AG09319 (cell line): Measurements from ENCODE around the gene DNAJC7.

Source experiments
- DNase-seq: peaks from one replicate; pipeline ENCODE4 v3.0.0-alpha.2; 2010; ENCODE audit warnings: low read depth; ENCODE audit errors: extremely low read depth
- CTCF ChIP-seq: IDR thresholded peaks from 2 replicates; pipeline ENCODE4 v1.5.1; 2011; ENCODE audit warnings: low read depth, mild to moderate bottlenecking, inconsistent platforms, low read length, moderate library complexity

The DNAJC7 gene

GRCh38 chr17:41967921-41968578 is 49.2 kb downstream of the DNAJC7 start:
- DNase-seq: no peak
- no peak for TF ChIP-seq CTCF

- no peak for TF ChIP-seq CTCF
- DNase-seq: no peak
These were observed 49.9 kb downstream of the DNAJC7 start for GRCh38 chr17:41967141-41967920.

GRCh38 chr17:41966463-41967140 is 50.6 kb downstream of the DNAJC7 start, which contains the start of gene CNP:
Gene CNP, plus strand, starts transcription at chr17:41966795. Its CDS starts 90 bp downstream, at chr17:41966885.
- TF ChIP-seq CTCF: no peak
- DNase-seq: peak; percentile 83

- no peak for TF ChIP-seq CTCF
- DNase-seq: no peak
These were observed 51.4 kb downstream of the DNAJC7 start for GRCh38 chr17:41965694-41966462.

- DNase-seq: peak; percentile 23
- TF ChIP-seq CTCF: peak; percentile 88
These were observed 54.3 kb downstream of the DNAJC7 start for GRCh38 chr17:41962768-41963434.

- DNase-seq: no peak
These were observed 55.1 kb downstream of the DNAJC7 start for GRCh38 chr17:41962111-41962510.

More at GRCh38 chr17:41962111-41962510, 55.1 kb downstream of the DNAJC7 start:
- no peak for TF ChIP-seq CTCF
